H1 (cell line): Measurements from ENCODE around the gene TRIM5. TPM values are rescaled to one million over a fixed set of nuclear protein-coding genes. Genes with fewer than 3 reads are reported as not detected.
A peak's percentile ranks its signal among the peaks of the same experiment; 100 is the strongest.
"Not testable (repeated sequence)": the region's sequence is repeated elsewhere in the genome, so short reads cannot be mapped to it uniquely, and the experiment has no call there.

ENCODE experiments used
- CTCF ChIA-PET: fragments of 300-600 bp; sonication (Branson Sonifier 250); formaldehyde crosslinking; loops from one replicate; lab custom pipeline; 2021; ENCODE audit not compliant: partially characterized antibody; lab: Charles Lee
- POLR2A ChIA-PET: fragments of 300-600 bp; sonication (Branson Sonifier 250); formaldehyde crosslinking; loops from one replicate; lab custom pipeline; 2021; ENCODE audit warnings: inconsistent platforms; ENCODE audit not compliant: partially characterized antibody; lab: Charles Lee
- DNase-seq, 2 experiments: peaks; one replicate each; pipeline versions ENCODE4 v3.0.0 to v3.0.0-alpha.2; 2010 to 2022; ENCODE audit warnings: low spot score in 2 of 2, low read depth in 1 of 2, mixed read lengths in 1 of 2
- FAIRE-seq: peaks from 2 replicates; lab custom pipeline; 2011; peaks lifted over from hg19 to GRCh38; lab: Jason Lieb, UNC
- H2AFZ ChIP-seq: 2 replicates; pipeline ENCODE4 v1.8.1; 2012; ENCODE audit warnings: low read length, inconsistent platforms
- H2AK5ac ChIP-seq: 2 replicates; pipeline ENCODE4 v1.6.1; 2013; ENCODE audit warnings: low read depth, low read length
- H2BK120ac ChIP-seq: replicated peaks from 2 replicates; pipeline ENCODE3; 2013; ENCODE audit warnings: low read depth, low read length, inconsistent platforms
- H2BK12ac ChIP-seq: 2 replicates; pipeline ENCODE4 v1.6.1; 2013; ENCODE audit warnings: low read depth, low read length
- H2BK15ac ChIP-seq: 2 replicates; pipeline ENCODE4 v1.6.1; 2013; ENCODE audit warnings: low read length
- H2BK20ac ChIP-seq: 2 replicates; pipeline ENCODE4 v1.6.1; 2013; ENCODE audit warnings: low read length
- H2BK5ac ChIP-seq: 2 replicates; pipeline ENCODE4 v1.6.1; 2013; ENCODE audit warnings: low read depth, low read length
- H3K14ac ChIP-seq: 2 replicates; pipeline ENCODE4 v1.6.1; 2013; ENCODE audit warnings: inconsistent platforms; ENCODE audit not compliant: insufficient read length
- H3K18ac ChIP-seq: 2 replicates; pipeline ENCODE4 v1.6.1; 2013; ENCODE audit warnings: low read length; ENCODE audit errors: extremely low read depth
- H3K23ac ChIP-seq: 2 replicates; pipeline ENCODE4 v1.6.1; 2013; ENCODE audit warnings: inconsistent platforms; ENCODE audit not compliant: insufficient read length
- H3K23me2 ChIP-seq: 2 replicates; pipeline ENCODE4 v1.6.1; 2013; ENCODE audit warnings: low read depth, low read length
- H3K27ac ChIP-seq: 2 replicates; pipeline ENCODE4 v1.6.1; 2011; ENCODE audit warnings: low read depth, low read length, inconsistent platforms
- H3K27me3 ChIP-seq, 4 experiments: replicated peaks in 1 of 4; 1 replicate in 1 of 4; 2 replicates in 3 of 4; pipeline versions ENCODE4 v1.6.1 to v1.8.1; 2011 to 2013; ENCODE audit warnings: low read length in 3 of 4, mild to moderate bottlenecking in 3 of 4, inconsistent platforms in 2 of 4, mixed read lengths in 2 of 4, moderate library complexity in 1 of 4; ENCODE audit not compliant: control insufficient read depth in 3 of 4, insufficient read depth in 3 of 4; ENCODE audit errors: extremely low read depth in 1 of 4
- H3K36me3 ChIP-seq, 4 experiments: 2 replicates each; pipeline versions ENCODE4 v1.6.1 to v1.8.1; 2011 to 2013; ENCODE audit warnings: mild to moderate bottlenecking in 4 of 4, low read length in 3 of 4, moderate library complexity in 2 of 4, control low read depth in 1 of 4, inconsistent platforms in 1 of 4; ENCODE audit not compliant: insufficient read depth in 4 of 4, control insufficient read depth in 2 of 4
- H3K4ac ChIP-seq: replicated peaks from 2 replicates; pipeline ENCODE3; 2013; ENCODE audit warnings: low read length, low read depth, mixed read lengths, inconsistent platforms; ENCODE audit not compliant: insufficient read length
- H3K4me1 ChIP-seq, 4 experiments: replicated peaks in 1 of 4; 1 replicate in 1 of 4; 2 replicates in 3 of 4; pipeline versions ENCODE4 v1.6.1 to v1.8.1; 2011 to 2013; ENCODE audit warnings: low read length in 3 of 4, inconsistent platforms in 2 of 4, mixed read lengths in 1 of 4; ENCODE audit not compliant: insufficient read depth in 4 of 4, control insufficient read depth in 3 of 4
- H3K4me2 ChIP-seq, 2 experiments: 2 replicates each; pipeline versions ENCODE4 v1.6.1 to v1.8.1; 2011 to 2013; ENCODE audit warnings: low read depth in 2 of 2, low read length in 2 of 2, control low read depth in 1 of 2, inconsistent platforms in 1 of 2, mild to moderate bottlenecking in 1 of 2; ENCODE audit not compliant: insufficient read depth in 1 of 2
- H3K4me3 ChIP-seq, 4 experiments: fragments of 200-600, 300-600 bp in 1 of 4; sonication (generic), shearing (Covaris generic), sonication (Bioruptor Twin) in 1 of 4; 2 replicates each; pipeline versions ENCODE4 v1.5.1 to v1.8.1; 2011 to 2016; ENCODE audit warnings: low read length in 4 of 4, low read depth in 3 of 4, control low read depth in 2 of 4, inconsistent platforms in 2 of 4, mild to moderate bottlenecking in 2 of 4, mixed read lengths in 1 of 4, moderate library complexity in 1 of 4; ENCODE audit not compliant: insufficient read depth in 2 of 4; ENCODE audit errors: extremely low read depth in 1 of 4
- H3K56ac ChIP-seq: replicated peaks from 2 replicates; pipeline ENCODE3; 2013; ENCODE audit warnings: low read depth, mild to moderate bottlenecking, mixed read lengths, low read length, inconsistent platforms; ENCODE audit not compliant: insufficient read length
- H3K79me1 ChIP-seq: 2 replicates; pipeline ENCODE4 v1.6.1; 2013; ENCODE audit warnings: low read depth, low read length, control low read depth
- H3K79me2 ChIP-seq, 2 experiments: 2 replicates each; pipeline versions ENCODE4 v1.6.1 to v1.8.1; 2012 to 2013; ENCODE audit warnings: low read length in 2 of 2, mild to moderate bottlenecking in 2 of 2, inconsistent platforms in 1 of 2; ENCODE audit not compliant: insufficient read depth in 2 of 2, control insufficient read depth in 1 of 2
- H3K9ac ChIP-seq, 4 experiments: replicated peaks in 1 of 4; 1 replicate in 1 of 4; 2 replicates in 3 of 4; pipeline versions ENCODE4 v1.6.1 to v1.8.1; 2011 to 2013; ENCODE audit warnings: low read depth in 3 of 4, low read length in 3 of 4, control low read depth in 2 of 4, mild to moderate bottlenecking in 2 of 4, moderate library complexity in 2 of 4, inconsistent platforms in 1 of 4; ENCODE audit errors: extremely low read depth in 1 of 4
- H3K9me3 ChIP-seq, 2 experiments: 2 replicates each; pipeline versions ENCODE4 v1.6.1 to v1.8.1; 2012 to 2013; ENCODE audit warnings: mild to moderate bottlenecking in 2 of 2, moderate library complexity in 2 of 2, control low read depth in 1 of 2, inconsistent platforms in 1 of 2, low read depth in 1 of 2, low read length in 1 of 2, mixed read lengths in 1 of 2; ENCODE audit not compliant: insufficient read depth in 2 of 2
- H4K20me1 ChIP-seq, 2 experiments: replicated peaks in 1 of 2; 2 replicates each; pipeline versions ENCODE3 to v1.8.1; 2011 to 2013; ENCODE audit warnings: inconsistent platforms in 2 of 2, low read length in 2 of 2, mild to moderate bottlenecking in 1 of 2; ENCODE audit not compliant: insufficient read depth in 2 of 2, control insufficient read depth in 1 of 2
- H4K5ac ChIP-seq: 2 replicates; pipeline ENCODE4 v1.6.1; 2013; ENCODE audit warnings: low read length, low read depth, mixed read lengths, inconsistent platforms; ENCODE audit not compliant: insufficient read length
- H4K8ac ChIP-seq: 2 replicates; pipeline ENCODE4 v1.8.0; 2013; ENCODE audit warnings: mild to moderate bottlenecking, moderate library complexity, low read length, inconsistent platforms; ENCODE audit not compliant: insufficient read depth; ENCODE audit errors: extremely low read depth
- H4K91ac ChIP-seq: replicated peaks from 2 replicates; pipeline ENCODE3; 2013; ENCODE audit warnings: low read length, mixed read lengths, inconsistent platforms; ENCODE audit not compliant: insufficient read length
- ASH2L ChIP-seq: fragments of 200-600, 300-600 bp; sonication (generic); IDR thresholded peaks from one replicate; pipeline ENCODE4 v1.7.1; 2017; ENCODE audit warnings: low read length
- CEBPB ChIP-seq: IDR thresholded peaks from 2 replicates; pipeline ENCODE4 v1.6.1; 2012; ENCODE audit warnings: low read depth, low read length
- EP300 ChIP-seq, 2 experiments: IDR thresholded peaks; 1 replicate in 1 of 2; 2 replicates in 1 of 2; pipeline ENCODE4 v1.6.1; 2011 to 2012; ENCODE audit warnings: low read depth in 2 of 2, low read length in 2 of 2, mild to moderate bottlenecking in 2 of 2, borderline replicate concordance in 1 of 2, inconsistent platforms in 1 of 2, moderate library complexity in 1 of 2
- RBBP5 ChIP-seq: IDR thresholded peaks from 2 replicates; pipeline ENCODE4 v1.7.1; 2012; ENCODE audit warnings: low read depth, mild to moderate bottlenecking, inconsistent platforms, low read length, moderate library complexity, borderline replicate concordance
- SP4 ChIP-seq: IDR thresholded peaks from 2 replicates; pipeline ENCODE4 v1.6.1; 2012; ENCODE audit warnings: low read length, inconsistent platforms
- SUZ12 ChIP-seq: fragments of 200-600 bp; sonication (generic); IDR thresholded peaks from 2 replicates; pipeline ENCODE4 v1.6.1; 2012; ENCODE audit warnings: mild to moderate bottlenecking, inconsistent platforms, low read length, moderate library complexity, mixed read lengths
- TAF1 ChIP-seq: IDR thresholded peaks from 2 replicates; pipeline ENCODE4 v1.6.1; 2011; ENCODE audit warnings: mild to moderate bottlenecking, low read depth, low read length
- WGBS, 2 experiments: shearing (Covaris generic) in 1 of 2; methylation state at CpG; one replicate each; pipeline versions ENCODE4 v1.1.6 to v1.1.7; 2013 to 2015; ENCODE audit warnings: low lambda C conversion rate in 2 of 2, mixed read lengths in 2 of 2, inconsistent platforms in 1 of 2, low coverage in 1 of 2, missing lambda C conversion rate in 1 of 2; ENCODE audit not compliant: insufficient replicate concordance in 2 of 2, insufficient coverage in 1 of 2, insufficient read length in 1 of 2; ENCODE audit errors: extremely low coverage in 1 of 2, missing lambda C conversion rate in 1 of 2; 5-methylcytosine and 5-hydroxymethylcytosine counted together
- polyA plus RNA-seq, 7 experiments: library from polyadenylated mRNA; depleted of rRNA in 3 of 7; stranded (reverse) in 5 of 7; unstranded in 2 of 7; fragments of >200 nt in 5 of 7; fragments of 200-250 nt in 2 of 7; gene quantifications; 1 replicate in 5 of 7; 2 replicates in 1 of 7; 4 replicates in 1 of 7; pipeline versions ENCODE4 v1.2.1 to v1.2.3, GENCODE V29; 2011 to 2013; ENCODE audit warnings: missing spikeins in 2 of 7, mixed read lengths in 2 of 7
- total RNA-seq: library from RNA; stranded (reverse); fragmentation: NEBNext Ultra II Directional; extraction: Animal tissue kit (Norgen Biotek cat#: 25700); gene quantifications from 2 replicates; pipeline ENCODE4 v1.2.1, GENCODE V29; 2021

TRIM5 gene
- total and polyA plus RNA-seq, 2 of the 8 experiments (the other 6 are each of a cell fraction or from before 2014, with no cell fraction given) = 23.5 to 35.5 TPM

- TF ChIP-seq EP300 (IDR thresholded peaks at IDR 0.05; ENCODE audit: borderline replicate concordance in 1 of 2, low read depth in 2 of 2, low read length in 2 of 2) = no peak
- no peak for TF ChIP-seq ASH2L
- TF ChIP-seq RBBP5 = no peak
- TF ChIP-seq CEBPB = no peak
- TF ChIP-seq SUZ12 = no peak
- TF ChIP-seq SP4 = no peak
- no peak for TF ChIP-seq TAF1
These were observed 733 bp downstream of the TRIM5 start (continued) for GRCh38 chr11:5684036-5684645.

DNA sequence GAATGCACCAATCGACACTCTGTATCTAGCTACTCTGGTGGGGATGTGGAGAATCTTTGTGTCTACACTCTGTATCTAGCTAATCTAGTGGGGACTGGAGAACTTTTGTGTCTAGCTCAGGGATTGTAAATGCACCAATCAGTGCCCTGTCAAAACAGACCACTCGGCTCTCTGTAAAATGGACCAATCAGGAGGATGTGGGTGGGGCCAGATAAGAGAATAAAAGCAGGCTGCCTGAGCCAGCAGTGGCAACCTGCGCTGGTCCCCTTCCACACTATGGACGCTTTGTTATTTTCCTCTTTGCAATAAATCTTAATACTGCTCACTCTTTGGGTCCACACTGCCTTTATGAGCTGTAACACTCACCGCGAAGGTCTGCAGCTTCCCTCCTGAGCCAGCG lies 1.3 kb downstream of the TRIM5 start:
- H3K4me3 ChIP-seq, H3K9ac ChIP-seq, H3K56ac ChIP-seq, H3K27ac ChIP-seq, H2BK20ac ChIP-seq, H3K18ac ChIP-seq, H2AFZ ChIP-seq, H3K79me1 ChIP-seq, H4K91ac ChIP-seq, H3K79me2 ChIP-seq, H3K4ac ChIP-seq, H4K5ac ChIP-seq, H3K27me3 ChIP-seq, H2BK12ac ChIP-seq, H3K23ac ChIP-seq, H2AK5ac ChIP-seq, H2BK120ac ChIP-seq, H3K14ac ChIP-seq, H3K23me2 ChIP-seq, FAIRE-seq, DNase-seq, H4K8ac ChIP-seq, H2BK15ac ChIP-seq, H3K4me1 ChIP-seq, POLR2A ChIA-PET, H2BK5ac ChIP-seq, H4K20me1 ChIP-seq: not testable (repeated sequence)
- Histone ChIP-seq H3K36me3 (peaks cover 5 to 19% (median 10%) of the 10 kb centered on the region in 4 experiments; a peak in 7 of 8 replicates), H3K4me2 (peak overlapping the region in 1 of 2 experiments; percentile 52; a peak in 1 of 4 replicates), H3K9me3 (peaks cover 0 to 12% of the 10 kb centered on the region in 2 experiments; a peak in 1 of 4 replicates)
- WGBS, 2 experiments = 93% methylated on average over 7 of the region's 7 CpGs; no CpG with 5 or more reads in 1 of the 2 experiments
- CTCF ChIA-PET = interaction anchor here (1.1 to 3.9 kb wide), 8 partner anchors 16 to 211 kb away, joined by 3 to 21 read pairs (median 4); no protein-coding TSS in a partner anchor
